ENCODE data around the gene ARCN1.
A peak's percentile ranks its signal among the peaks of the same experiment; 100 is the strongest.

The ARCN1 gene

DNA sequence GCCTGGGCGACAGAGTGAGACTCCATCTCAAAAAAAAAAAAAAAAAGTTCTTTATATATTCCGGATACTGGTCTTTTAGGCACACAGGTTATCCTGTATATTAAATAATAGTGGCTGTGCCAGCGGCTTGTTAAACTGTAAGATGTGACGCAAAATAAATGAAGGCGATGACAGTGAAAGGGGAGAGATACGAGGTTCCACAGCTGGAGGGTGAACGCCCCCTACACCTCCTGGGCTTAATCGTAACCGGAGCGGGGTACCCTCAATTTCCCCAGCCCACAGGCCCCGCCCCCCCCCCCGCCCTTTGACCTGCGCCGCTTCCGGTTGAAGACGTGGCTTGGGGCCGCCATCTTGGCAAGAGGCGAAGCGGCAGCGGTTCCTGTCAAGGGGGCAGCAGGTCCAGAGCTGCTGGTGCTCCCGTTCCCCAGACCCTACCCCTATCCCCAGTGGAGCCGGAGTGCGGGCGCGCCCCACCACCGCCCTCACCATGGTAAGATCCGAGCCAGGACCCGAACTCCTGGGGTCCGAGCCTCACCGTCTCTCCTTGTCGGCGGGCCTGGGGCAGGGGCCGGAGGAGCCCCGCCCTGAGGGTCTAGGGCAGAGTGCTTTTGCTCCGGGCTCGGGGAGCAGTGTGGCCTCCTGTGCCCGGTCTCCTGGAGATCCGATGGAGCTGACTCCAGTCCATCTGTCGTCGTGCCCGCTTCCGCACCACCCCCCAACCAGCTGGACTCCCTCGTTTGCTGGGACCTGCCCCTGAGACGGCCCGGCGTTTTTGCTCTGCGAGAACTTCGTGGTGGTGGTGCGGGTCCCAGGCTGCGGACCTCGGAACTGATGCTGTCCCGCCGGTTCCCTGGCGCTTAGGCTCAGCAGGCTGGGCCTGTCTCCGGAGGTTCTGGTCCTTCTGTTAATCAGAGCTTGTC lies at the start of gene ARCN1:
Gene ARCN1 (plus strand): TSS at position 349 of the 920 bp plus-strand sequence. CDS start 139 bp downstream, at position 488.
- H3K27me3 Mint-ChIP-seq (ENCODE audit: low read depth), result no peaks in the 10 kb centered on the region
- H3K36me3 Mint-ChIP-seq (ENCODE audit: low read depth), result peaks cover 7% of the 10 kb centered on the region
- no peaks in the 10 kb centered on the region for H3K9me3 Mint-ChIP-seq
- H3K4me3 Mint-ChIP-seq, result peak within 1 kb of the TSS; percentile 100
- peaks cover 34% of the 10 kb centered on the region for H3K4me1 Mint-ChIP-seq (ENCODE audit: low read depth)
- H3K27ac Mint-ChIP-seq, result peak within 1 kb of the TSS; percentile 98

GRCh38 chr11:118522571-118523072 lies 49.6 kb upstream of the ARCN1 start:
- H3K4me3 Mint-ChIP-seq, result no peak overlapping the region
- no peak overlapping the region for H3K27ac Mint-ChIP-seq
- peaks cover 7% of the 10 kb centered on the region for H3K4me1 Mint-ChIP-seq (ENCODE audit: low read depth)
- H3K27me3 Mint-ChIP-seq (ENCODE audit: low read depth), result no peaks in the 10 kb centered on the region
- no peaks in the 10 kb centered on the region for H3K9me3 Mint-ChIP-seq
- H3K36me3 Mint-ChIP-seq (ENCODE audit: low read depth), result peaks cover 43% of the 10 kb centered on the region

DNA sequence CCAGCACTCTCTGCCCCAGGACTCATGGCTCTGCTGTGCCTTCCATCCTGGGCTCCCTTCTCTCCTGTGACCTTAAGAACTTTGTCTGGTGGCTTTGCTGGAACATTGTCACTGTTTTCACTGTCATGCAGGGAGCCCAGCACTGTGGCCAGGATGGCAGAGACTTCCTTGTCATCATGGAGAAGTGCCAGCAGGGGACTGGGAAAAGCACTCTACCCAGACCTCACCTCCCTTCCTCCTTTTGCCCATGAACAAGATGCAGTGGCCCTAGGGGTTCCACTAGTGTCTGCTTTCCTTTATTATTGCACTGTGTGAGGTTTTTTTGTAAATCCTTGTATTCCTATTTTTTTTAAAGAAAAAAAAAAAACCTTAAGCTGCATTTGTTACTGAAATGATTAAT lies 47.9 kb upstream of the ARCN1 start:
- H3K4me3 Mint-ChIP-seq, result no peak overlapping the region
- no peak overlapping the region for H3K27ac Mint-ChIP-seq
- H3K36me3 Mint-ChIP-seq (ENCODE audit: low read depth), result peaks cover 43% of the 10 kb centered on the region
- H3K9me3 Mint-ChIP-seq, result no peaks in the 10 kb centered on the region
- no peaks in the 10 kb centered on the region for H3K27me3 Mint-ChIP-seq (ENCODE audit: low read depth)
- peaks cover 12% of the 10 kb centered on the region for H3K4me1 Mint-ChIP-seq (ENCODE audit: low read depth)

DNA sequence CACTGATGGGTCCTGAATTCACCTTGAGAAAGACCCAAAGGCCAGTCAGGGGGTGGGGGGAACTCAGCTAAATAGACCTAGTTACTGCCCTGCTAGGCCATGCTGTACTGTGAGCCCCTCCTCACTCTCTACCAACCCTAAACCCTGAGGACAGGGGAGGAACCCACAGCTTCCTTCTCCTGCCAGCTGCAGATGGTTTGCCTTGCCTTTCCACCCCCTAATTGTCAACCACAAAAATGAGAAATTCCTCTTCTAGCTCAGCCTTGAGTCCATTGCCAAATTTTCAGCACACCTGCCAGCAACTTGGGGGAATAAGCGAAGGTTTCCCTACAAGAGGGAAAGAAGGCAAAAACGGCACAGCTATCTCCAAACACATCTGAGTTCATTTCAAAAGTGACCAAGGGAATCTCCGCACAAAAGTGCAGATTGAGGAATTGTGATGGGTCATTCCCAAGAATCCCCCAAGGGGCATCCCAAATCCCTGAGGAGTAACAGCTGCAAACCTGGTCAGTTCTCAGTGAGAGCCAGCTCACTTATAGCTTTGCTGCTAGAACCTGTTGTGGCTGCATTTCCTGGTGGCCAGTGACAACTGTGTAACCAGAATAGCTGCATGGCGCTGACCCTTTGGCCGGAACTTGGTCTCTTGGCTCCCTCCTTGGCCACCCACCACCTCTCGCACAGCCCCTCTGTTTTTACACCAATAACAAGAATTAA lies 47.3 kb upstream of the ARCN1 start:
- H3K4me3 Mint-ChIP-seq, result no peak overlapping the region
- H3K9me3 Mint-ChIP-seq, result no peaks in the 10 kb centered on the region
- peaks cover 37% of the 10 kb centered on the region for H3K36me3 Mint-ChIP-seq (ENCODE audit: low read depth)
- H3K27me3 Mint-ChIP-seq (ENCODE audit: low read depth), result no peaks in the 10 kb centered on the region
- H3K27ac Mint-ChIP-seq, result peak overlapping the region; percentile 26
- H3K4me1 Mint-ChIP-seq (ENCODE audit: low read depth), result peaks cover 17% of the 10 kb centered on the region

DNA sequence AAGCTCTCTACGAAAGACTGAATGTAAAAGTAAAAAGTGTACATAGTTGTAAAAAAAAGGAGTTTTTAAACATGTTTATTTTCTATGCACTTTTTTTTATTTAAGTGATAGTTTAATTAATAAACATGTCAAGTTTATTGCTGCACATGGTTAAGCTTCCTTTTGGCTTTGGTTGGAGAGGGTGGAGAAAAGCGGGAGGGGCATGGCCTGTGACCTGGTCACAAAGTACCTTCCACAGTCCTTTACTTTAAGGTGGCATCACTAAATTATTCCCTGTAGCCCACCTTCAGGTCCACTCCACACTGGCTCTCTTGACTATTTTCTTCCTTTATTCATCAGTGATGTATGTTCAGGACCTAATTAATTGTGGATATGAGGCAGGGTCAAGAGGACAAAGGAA lies 45.5 kb upstream of the ARCN1 start:
- Mint-ChIP-seq H3K9me3 (no peaks in the 10 kb centered on the region), H3K27me3 (ENCODE audit: low read depth) (no peaks in the 10 kb centered on the region), H3K27ac (no peak overlapping the region), H3K4me1 (ENCODE audit: low read depth) (peaks cover 27% of the 10 kb centered on the region), H3K36me3 (ENCODE audit: low read depth) (peaks cover 29% of the 10 kb centered on the region), H3K4me3 (no peak overlapping the region)

DNA sequence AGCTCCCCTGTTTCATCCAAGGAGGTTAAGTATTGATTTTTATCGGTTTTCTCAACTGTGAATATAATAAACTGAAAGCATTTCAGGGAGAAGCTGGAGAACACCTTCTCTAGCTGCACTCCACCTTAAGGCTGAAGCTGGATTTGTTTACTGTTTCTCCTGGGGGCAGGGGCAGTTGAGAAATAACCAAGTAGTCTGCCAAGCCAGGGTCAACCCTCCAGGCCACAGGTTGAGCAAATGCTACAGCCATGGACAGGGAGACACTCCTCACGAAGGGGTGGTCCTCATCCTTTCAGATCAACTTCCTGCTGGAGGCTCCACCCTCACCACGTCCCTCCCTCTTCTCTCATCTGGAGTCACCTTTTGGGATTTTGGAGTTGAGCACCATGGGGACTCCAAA lies 45.1 kb upstream of the ARCN1 start, which contains the start of gene TTC36:
Gene TTC36 (plus strand): TSS at position 366 of the 400 bp plus-strand sequence. CDS start 21 bp downstream, at position 387.
- Mint-ChIP-seq H3K4me3 (no peak within 1 kb of the TSS), H3K27me3 (ENCODE audit: low read depth) (no peaks in the 10 kb centered on the region), H3K27ac (no peak within 1 kb of the TSS), H3K4me1 (ENCODE audit: low read depth) (peaks cover 30% of the 10 kb centered on the region), H3K9me3 (no peaks in the 10 kb centered on the region), H3K36me3 (ENCODE audit: low read depth) (peaks cover 24% of the 10 kb centered on the region)

DNA sequence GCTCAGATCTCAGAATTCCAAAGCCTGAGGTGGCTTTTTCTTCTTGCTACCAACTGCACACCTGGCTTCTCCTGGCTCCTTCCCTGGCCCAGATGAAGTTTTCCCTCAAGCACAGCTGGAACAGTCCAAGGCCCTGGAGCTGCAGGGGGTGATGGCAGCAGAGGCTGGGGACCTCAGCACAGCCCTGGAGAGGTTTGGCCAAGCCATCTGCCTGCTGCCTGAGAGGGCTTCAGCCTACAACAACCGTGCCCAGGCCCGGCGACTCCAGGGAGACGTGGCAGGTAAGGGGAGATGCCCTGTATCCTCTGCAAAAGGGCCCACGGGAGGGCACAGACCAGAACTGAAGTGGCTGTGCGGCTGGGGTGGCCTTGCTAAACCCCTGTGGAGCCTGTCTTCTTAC lies 43.7 kb upstream of the ARCN1 start:
- Mint-ChIP-seq H3K27me3 (ENCODE audit: low read depth) (no peaks in the 10 kb centered on the region), H3K9me3 (no peaks in the 10 kb centered on the region), H3K4me1 (ENCODE audit: low read depth) (peaks cover 27% of the 10 kb centered on the region), H3K4me3 (no peak overlapping the region), H3K36me3 (ENCODE audit: low read depth) (peaks cover 20% of the 10 kb centered on the region), H3K27ac (no peak overlapping the region)

DNA sequence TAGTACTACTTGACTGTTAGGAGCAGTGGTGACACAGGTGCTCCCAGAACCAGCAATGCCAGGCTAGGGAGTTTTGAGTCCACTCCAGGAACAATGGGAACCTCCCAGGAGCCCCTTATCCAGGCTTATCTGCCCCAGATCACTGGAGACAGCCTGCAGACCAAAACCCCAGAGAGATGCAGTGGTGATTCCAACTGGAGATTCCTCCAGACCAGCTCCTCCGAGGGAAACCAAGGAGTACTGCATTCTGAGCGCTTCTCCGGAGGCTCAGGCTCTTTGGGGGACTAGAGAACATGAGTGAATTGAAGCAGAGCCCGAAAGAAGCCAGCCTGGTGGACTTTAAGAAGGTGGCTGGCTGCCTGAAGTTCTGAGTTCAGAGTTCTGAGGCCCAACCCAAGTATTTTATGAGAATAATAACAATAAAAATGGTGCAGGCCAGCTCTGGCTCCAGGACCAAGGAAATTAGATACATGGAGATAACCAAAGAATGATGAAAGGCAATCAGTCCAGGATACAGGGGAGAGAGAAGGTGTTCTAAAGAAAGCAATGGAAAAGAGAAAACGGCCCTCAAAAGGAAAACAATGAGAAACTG lies 42.5 kb upstream of the ARCN1 start:
- Mint-ChIP-seq H3K36me3 (ENCODE audit: low read depth) (peaks cover 15% of the 10 kb centered on the region), H3K4me1 (ENCODE audit: low read depth) (peaks cover 24% of the 10 kb centered on the region), H3K4me3 (peak overlapping the region; percentile 92), H3K27ac (peak overlapping the region; percentile 83), H3K9me3 (no peaks in the 10 kb centered on the region), H3K27me3 (ENCODE audit: low read depth) (no peaks in the 10 kb centered on the region)

- H3K9me3 Mint-ChIP-seq, result no peaks in the 10 kb centered on the region
- peak overlapping the region; percentile 83 for H3K27ac Mint-ChIP-seq
Measured at GRCh38 chr11:118530180-118530682, 42.0 kb upstream of the ARCN1 start.

GRCh38 chr11:118530683-118531596 lies 41.3 kb upstream of the ARCN1 start, which contains the start of gene TMEM25:
Gene TMEM25 (plus strand): TSS chr11:118531192. CDS start chr11:118531802, 610 bp downstream.
- no peaks in the 10 kb centered on the region for H3K27me3 Mint-ChIP-seq (ENCODE audit: low read depth)
- H3K27ac Mint-ChIP-seq, result peak within 1 kb of the TSS; percentile 83
- peak within 1 kb of the TSS; percentile 92 for H3K4me3 Mint-ChIP-seq
- peaks cover 24% of the 10 kb centered on the region for H3K4me1 Mint-ChIP-seq (ENCODE audit: low read depth)
- H3K36me3 Mint-ChIP-seq (ENCODE audit: low read depth), result peaks cover 11% of the 10 kb centered on the region
- no peaks in the 10 kb centered on the region for H3K9me3 Mint-ChIP-seq

More at GRCh38 chr11:118530180-118530682, 42.0 kb upstream of the ARCN1 start:
- Mint-ChIP-seq H3K27me3 (ENCODE audit: low read depth) (no peaks in the 10 kb centered on the region), H3K4me1 (ENCODE audit: low read depth) (peaks cover 24% of the 10 kb centered on the region), H3K36me3 (ENCODE audit: low read depth) (peaks cover 13% of the 10 kb centered on the region), H3K4me3 (peak overlapping the region; percentile 92)

GRCh38 chr11:118531597-118532084 lies 40.6 kb upstream of the ARCN1 start:
- peak overlapping the region; percentile 77 for H3K27ac Mint-ChIP-seq
- peaks cover 11% of the 10 kb centered on the region for H3K36me3 Mint-ChIP-seq (ENCODE audit: low read depth)
- peak overlapping the region; percentile 92 for H3K4me3 Mint-ChIP-seq
- peaks cover 24% of the 10 kb centered on the region for H3K4me1 Mint-ChIP-seq (ENCODE audit: low read depth)
- no peaks in the 10 kb centered on the region for H3K9me3 Mint-ChIP-seq
- H3K27me3 Mint-ChIP-seq (ENCODE audit: low read depth), result no peaks in the 10 kb centered on the region

- peaks cover 24% of the 10 kb centered on the region for H3K4me1 Mint-ChIP-seq (ENCODE audit: low read depth)
- peaks cover 10% of the 10 kb centered on the region for H3K36me3 Mint-ChIP-seq (ENCODE audit: low read depth)
- H3K27ac Mint-ChIP-seq, result peak overlapping the region; percentile 77
- H3K9me3 Mint-ChIP-seq, result no peaks in the 10 kb centered on the region
- H3K4me3 Mint-ChIP-seq, result peak overlapping the region; percentile 92
- no peaks in the 10 kb centered on the region for H3K27me3 Mint-ChIP-seq (ENCODE audit: low read depth)
Measured at GRCh38 chr11:118532091-118532490, 40.1 kb upstream of the ARCN1 start.
